Uterus (tissue), 4 donors: Measurements from ENCODE around the gene WBP2. TPM values are rescaled to one million over a fixed set of nuclear protein-coding genes. Genes with fewer than 3 reads are reported as not detected.

ENCODE experiments used
- DNase-seq, 2 donors: peaks; one replicate each; pipeline ENCODE4 v3.0.0-alpha.2; 2019 to 2020
- H3K27ac ChIP-seq, 2 donors: fragments of 200-600 bp; sonication (generic); 1 replicate in 1 of 2; 2 replicates in 1 of 2; pipeline ENCODE4 v1.5.1; 2016 to 2018
- H3K27me3 ChIP-seq, 2 donors: fragments of 200-600 bp; sonication (generic); one replicate each; pipeline ENCODE4 v1.5.1; 2018 to 2019; ENCODE audit warnings: control low read depth in 1 of 2
- H3K36me3 ChIP-seq, 2 donors: fragments of 200-600 bp; sonication (generic); one replicate each; pipeline ENCODE4 v1.5.1; 2019; ENCODE audit warnings: control low read depth in 1 of 2
- H3K4me1 ChIP-seq, 2 donors: fragments of 200-600 bp; sonication (generic); one replicate each; pipeline ENCODE4 v1.5.1; 2018 to 2019; ENCODE audit warnings: control low read depth in 1 of 2
- H3K4me3 ChIP-seq, 2 donors: fragments of 200-600 bp; sonication (generic); 1 replicate in 1 of 2; 2 replicates in 1 of 2; pipeline ENCODE4 v1.5.1; 2018 to 2019; ENCODE audit warnings: mild to moderate bottlenecking in 1 of 2
- H3K9me3 ChIP-seq, 2 donors: fragments of 200-600 bp; sonication (generic); one replicate each; pipeline ENCODE4 v1.5.1; 2019; ENCODE audit warnings: control low read depth in 1 of 2
- CTCF ChIP-seq, 4 experiments: fragments of 200-600 bp in 2 of 4; fragments of 450-650 bp in 2 of 4; sonication (generic) in 2 of 4; IDR thresholded peaks; one replicate each; pipeline ENCODE4 v1.5.1; 2016 to 2019; ENCODE audit warnings: antibody characterized with exemption in 4 of 4, mild to moderate bottlenecking in 2 of 4, moderate library complexity in 1 of 4
- POLR2A ChIP-seq, 2 donors: fragments of 450-650 bp; IDR thresholded peaks; one replicate each; pipeline ENCODE4 v1.6.1; 2016; ENCODE audit warnings: antibody characterized with exemption in 2 of 2, mild to moderate bottlenecking in 1 of 2, moderate library complexity in 1 of 2
- intact Hi-C: fragments of 100-400 bp; cut with DNase I; formaldehyde crosslinking; loops from one replicate; pipeline ENCODE4 v1.15.1; 2023; ENCODE audit warnings: low total_unique reads
- total RNA-seq, 4 donors: library from RNA; depleted of rRNA in 3 of 4; stranded (reverse); fragments of >200 nt in 3 of 4; gene quantifications; one replicate each; pipeline versions ENCODE4 v1.1.0 to v1.2.4, GENCODE V29; 2014 to 2023
- donor health status: DM: yes; HTN: yes; CAD: no.

The WBP2 gene
- total RNA-seq, 4 donors from 2014 or later: 19.7 to 115 (median 34.5) TPM

DNA sequence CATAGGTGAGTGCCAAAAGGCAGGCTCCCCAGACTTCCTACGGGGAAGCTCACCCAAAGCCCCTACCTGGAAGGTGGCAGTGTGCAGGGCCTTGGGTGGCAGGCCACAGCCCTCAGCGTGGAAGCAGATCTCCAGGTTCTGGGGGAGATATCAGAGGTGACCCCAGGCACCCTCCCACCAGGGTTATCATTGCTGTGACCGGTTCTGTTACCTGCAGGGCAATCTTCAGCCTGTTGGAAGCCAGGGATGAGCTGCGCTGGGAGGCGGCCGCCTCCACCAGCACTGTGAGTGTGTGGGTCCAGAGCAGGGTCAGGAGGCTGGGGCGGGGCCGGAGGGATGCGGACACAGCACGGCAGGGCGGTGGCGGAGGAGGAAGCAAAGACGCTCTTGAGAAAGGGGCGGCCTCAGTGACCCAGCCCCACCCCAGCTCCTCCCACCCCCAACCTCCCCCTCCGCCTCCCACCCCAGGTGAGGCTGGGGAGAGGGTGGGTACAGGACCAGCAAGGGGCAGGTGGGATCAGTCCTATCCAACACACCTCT, 24.0 kb downstream of the WBP2 start:
- DNase-seq: no peak
- no peaks in the 10 kb centered on the region for H3K27me3 ChIP-seq
- no peaks in the 10 kb centered on the region for H3K9me3 ChIP-seq
- H3K4me1 ChIP-seq: no peaks in the 10 kb centered on the region
- no peak overlapping the region for H3K4me3 ChIP-seq
- intact Hi-C loops: no loop called here
- TF ChIP-seq POLR2A (IDR thresholded peaks at IDR 0.05): no peak
- no peak for TF ChIP-seq CTCF (IDR thresholded peaks at IDR 0.05)
- no peak overlapping the region for H3K27ac ChIP-seq
- no peaks in the 10 kb centered on the region for H3K36me3 ChIP-seq

DNA sequence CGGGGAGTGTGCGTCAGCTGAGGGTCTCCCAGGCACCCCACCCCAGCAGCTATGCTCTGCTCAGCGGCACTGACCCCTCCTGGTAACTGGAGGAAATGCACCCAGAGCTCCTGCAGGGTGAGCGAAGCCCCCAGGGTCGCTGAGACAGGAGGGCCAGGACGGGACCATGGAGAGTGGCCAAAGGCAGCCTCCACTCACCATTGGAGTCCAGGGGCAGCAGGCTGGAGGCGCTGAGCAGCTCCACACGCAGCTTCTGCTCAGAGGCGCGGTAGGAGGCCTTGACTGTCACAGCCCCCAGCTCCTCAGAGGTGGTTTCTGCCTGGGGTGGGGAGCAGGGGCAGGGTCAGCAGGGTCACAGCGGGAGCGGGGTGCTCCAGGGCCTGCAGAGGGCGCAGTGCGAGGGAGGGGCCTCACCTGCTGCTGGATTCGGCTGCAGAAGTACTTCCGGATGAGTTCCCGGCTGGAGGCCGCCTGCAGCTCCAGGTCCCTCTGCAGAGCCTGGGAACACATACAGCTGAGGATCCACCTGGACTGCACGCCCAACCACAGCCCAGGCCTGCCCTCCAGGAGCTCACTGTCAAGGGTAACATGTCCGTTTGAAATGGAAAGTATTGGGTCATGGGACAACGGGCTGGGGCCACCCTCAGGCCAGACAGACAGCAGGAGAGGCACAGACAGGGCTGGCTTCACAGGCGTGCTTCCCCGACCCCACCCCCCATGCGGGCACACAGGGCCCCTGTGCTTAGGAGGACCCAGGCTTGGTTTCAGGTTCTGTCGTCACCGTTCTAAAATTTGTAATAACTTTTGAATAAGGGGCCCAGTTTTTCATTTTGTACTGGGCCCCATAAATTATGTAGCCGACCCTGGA, 24.7 kb downstream of the WBP2 start:
- H3K4me1 ChIP-seq: no peaks in the 10 kb centered on the region
- no peaks in the 10 kb centered on the region for H3K36me3 ChIP-seq
- no peak overlapping the region for H3K27ac ChIP-seq
- TF ChIP-seq CTCF (IDR thresholded peaks at IDR 0.05) (peak in 1 of 4 experiments; percentile 7), POLR2A (IDR thresholded peaks at IDR 0.05) (no peak)
- DNase-seq: no peak
- intact Hi-C loops: no loop called here
- H3K4me3 ChIP-seq: no peak overlapping the region
- H3K9me3 ChIP-seq: no peaks in the 10 kb centered on the region
- H3K27me3 ChIP-seq: no peaks in the 10 kb centered on the region

DNA sequence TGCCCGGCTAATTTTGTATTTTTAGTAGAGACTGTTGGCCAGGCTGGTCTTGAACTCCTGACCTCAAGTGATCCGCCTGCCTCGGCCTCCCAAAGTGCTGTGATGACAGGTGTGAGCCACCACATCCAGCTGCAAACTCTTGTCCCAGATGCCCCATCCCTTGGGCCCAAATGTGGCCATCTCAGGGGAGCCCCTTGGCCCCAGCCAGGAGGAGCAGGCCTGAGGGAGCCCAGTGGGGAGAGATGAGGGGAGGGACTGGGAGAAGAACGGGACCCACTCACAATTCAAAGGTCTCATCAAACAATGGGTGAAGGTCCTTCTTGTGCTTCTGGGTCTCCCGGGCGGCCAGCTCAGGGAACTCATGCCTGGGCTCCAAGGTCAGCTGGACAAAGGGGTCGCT, 25.4 kb downstream of the WBP2 start:
- H3K27ac ChIP-seq: no peak overlapping the region
- H3K36me3 ChIP-seq: no peaks in the 10 kb centered on the region
- DNase-seq: no peak
- H3K4me1 ChIP-seq: no peaks in the 10 kb centered on the region
- no peaks in the 10 kb centered on the region for H3K9me3 ChIP-seq
- H3K4me3 ChIP-seq: no peak overlapping the region
- intact Hi-C loops: no loop called here
- H3K27me3 ChIP-seq: no peaks in the 10 kb centered on the region
- TF ChIP-seq CTCF (IDR thresholded peaks at IDR 0.05): no peak
- no peak for TF ChIP-seq POLR2A (IDR thresholded peaks at IDR 0.05)

GRCh38 chr17:75828741-75829140, 26.4 kb downstream of the WBP2 start:
- intact Hi-C loops: no loop called here
- Histone ChIP-seq H3K4me1 (no peaks in the 10 kb centered on the region), H3K36me3 (no peaks in the 10 kb centered on the region)

More at GRCh38 chr17:75828741-75829140, 26.4 kb downstream of the WBP2 start:
- no peaks in the 10 kb centered on the region for H3K9me3 ChIP-seq
- TF ChIP-seq POLR2A (IDR thresholded peaks at IDR 0.05) (no peak), CTCF (IDR thresholded peaks at IDR 0.05) (no peak)
- H3K4me3 ChIP-seq: no peak overlapping the region
- H3K27me3 ChIP-seq: no peaks in the 10 kb centered on the region
- DNase-seq: no peak
- peak overlapping the region in 1 of 2 donors; percentile 81 for H3K27ac ChIP-seq
